Right lobe of liver (tissue), 6 donors: ENCODE results near the gene ZNF180. TPM values are rescaled to one million over a fixed set of nuclear protein-coding genes. Genes with fewer than 3 reads are reported as not detected.

Experiments used
- ATAC-seq, 4 donors: fragments of 200-7000 bp; cut with Tn5 transposase; one replicate each; pipeline ENCODE4 v1.9.1; 2020; ENCODE audit warnings: mild to moderate bottlenecking in 4 of 4, moderate library complexity in 4 of 4
- DNase-seq, 3 donors: peaks; one replicate each; pipeline ENCODE4 v3.0.0-alpha.2; 2020
- H3K27ac ChIP-seq, 3 donors: fragments of 200-600 bp; one replicate each; pipeline ENCODE4 v1.8.0; 2022
- H3K27me3 ChIP-seq, 2 donors: fragments of 200-600 bp; one replicate each; pipeline ENCODE4 v1.8.0; 2022
- H3K36me3 ChIP-seq, 4 donors: fragments of 200-600 bp; sonication (generic) in 1 of 4; one replicate each; pipeline versions ENCODE4 v1.5.1 to v1.8.0; 2017 to 2022; ENCODE audit warnings: control low read depth in 1 of 4
- H3K4me1 ChIP-seq, 4 donors: fragments of 200-600 bp; sonication (generic) in 1 of 4; one replicate each; pipeline versions ENCODE4 v1.5.1 to v1.8.0; 2017 to 2022; ENCODE audit warnings: control low read depth in 1 of 4
- H3K4me3 ChIP-seq, 3 donors: fragments of 200-600 bp; one replicate each; pipeline ENCODE4 v1.8.0; 2022
- H3K9me3 ChIP-seq, 4 donors: fragments of 200-600 bp; sonication (generic) in 1 of 4; one replicate each; pipeline versions ENCODE4 v1.5.1 to v1.8.0; 2017 to 2022; ENCODE audit warnings: control low read depth in 1 of 4
- POLR2A ChIP-seq: fragments of 450-650 bp; IDR thresholded peaks from one replicate; pipeline ENCODE4 v1.6.1; 2017; ENCODE audit warnings: antibody characterized with exemption, mild to moderate bottlenecking
- WGBS: methylation state at CpG from one replicate; pipeline ENCODE4 v1.1.6; 2018; ENCODE audit warnings: low coverage, low lambda C conversion rate; ENCODE audit not compliant: insufficient coverage; ENCODE audit errors: missing lambda C conversion rate; 5-methylcytosine and 5-hydroxymethylcytosine counted together
- intact Hi-C, 2 donors: fragments of 100-400 bp; cut with DNase I; formaldehyde crosslinking; loops; one replicate each; pipeline versions ENCODE4 v1.11.2 to v1.14.1; 2022
- total RNA-seq, 6 experiments: library from RNA; depleted of rRNA in 2 of 6; stranded (reverse); fragments of >200 nt in 2 of 6; fragmentation: NEBNext Ultra II Directional in 3 of 6; extraction: Animal tissue kit (Norgen Biotek cat#: 25700) in 3 of 6; gene quantifications; one replicate each; pipeline versions ENCODE4 v1.1.0 to v1.2.4, GENCODE V29; 2016 to 2023
- TF ChIP-seq, protein P1 (sequence below), 4 donors: fragments of 200-600 bp in 3 of 4; fragments of 450-650 bp in 1 of 4; IDR thresholded peaks; one replicate each; pipeline versions ENCODE4 v1.5.1 to v1.8.0; 2016 to 2022; ENCODE audit warnings: antibody characterized with exemption in 4 of 4, mild to moderate bottlenecking in 2 of 4
- donor health status: DM: no; HTN: yes; CAD: no.
- donor health status: DM: no; HTN: no; CAD: no.
- donor health status: DM: no; HTN: no; CAD: no.
- donor health status: DM: no; HTN: yes; CAD: no.
- donor health status: DM: no; HTN: yes; CAD: no.

ZNF180 gene
- total RNA-seq, 6 experiments from 2014 or later, result 2.4 to 4.1 (median 3.3) TPM

DNA sequence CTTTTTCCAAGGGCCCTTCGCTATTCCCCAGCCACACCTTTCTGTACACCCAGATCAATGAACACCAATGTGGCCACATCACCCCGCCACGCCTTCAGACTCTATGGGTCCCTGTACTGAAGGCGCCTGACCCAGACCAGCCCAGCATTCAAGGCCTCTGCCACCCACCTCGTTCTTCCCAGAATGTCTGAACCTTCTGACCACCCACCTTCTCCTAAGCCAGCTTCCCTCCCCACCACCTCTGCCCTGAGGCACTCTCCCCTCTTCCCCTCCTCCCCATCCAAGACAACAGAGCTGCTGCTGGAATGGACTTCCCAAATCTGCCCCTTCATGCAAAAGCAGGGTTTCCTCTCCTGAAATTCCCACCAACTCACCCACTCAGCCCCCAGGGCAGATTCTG is 32.5 kb upstream of the ZNF180 start:
- 80% methylated on average over 3 of the region's 5 CpGs for WGBS
- Histone ChIP-seq H3K36me3 (no peaks in the 10 kb centered on the region), H3K9me3 (no peaks in the 10 kb centered on the region), H3K4me3 (no peak overlapping the region), H3K27ac (no peak overlapping the region), H3K4me1 (no peaks in the 10 kb centered on the region), H3K27me3 (no peaks in the 10 kb centered on the region)
- no peak for TF ChIP-seq POLR2A
- TF ChIP-seq, protein P1, sequence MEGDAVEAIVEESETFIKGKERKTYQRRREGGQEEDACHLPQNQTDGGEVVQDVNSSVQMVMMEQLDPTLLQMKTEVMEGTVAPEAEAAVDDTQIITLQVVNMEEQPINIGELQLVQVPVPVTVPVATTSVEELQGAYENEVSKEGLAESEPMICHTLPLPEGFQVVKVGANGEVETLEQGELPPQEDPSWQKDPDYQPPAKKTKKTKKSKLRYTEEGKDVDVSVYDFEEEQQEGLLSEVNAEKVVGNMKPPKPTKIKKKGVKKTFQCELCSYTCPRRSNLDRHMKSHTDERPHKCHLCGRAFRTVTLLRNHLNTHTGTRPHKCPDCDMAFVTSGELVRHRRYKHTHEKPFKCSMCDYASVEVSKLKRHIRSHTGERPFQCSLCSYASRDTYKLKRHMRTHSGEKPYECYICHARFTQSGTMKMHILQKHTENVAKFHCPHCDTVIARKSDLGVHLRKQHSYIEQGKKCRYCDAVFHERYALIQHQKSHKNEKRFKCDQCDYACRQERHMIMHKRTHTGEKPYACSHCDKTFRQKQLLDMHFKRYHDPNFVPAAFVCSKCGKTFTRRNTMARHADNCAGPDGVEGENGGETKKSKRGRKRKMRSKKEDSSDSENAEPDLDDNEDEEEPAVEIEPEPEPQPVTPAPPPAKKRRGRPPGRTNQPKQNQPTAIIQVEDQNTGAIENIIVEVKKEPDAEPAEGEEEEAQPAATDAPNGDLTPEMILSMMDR (IDR thresholded peaks at IDR 0.05), result no peak
- intact Hi-C loops, result no loop called here
- ATAC-seq (no peak), DNase-seq (no peak)

DNA sequence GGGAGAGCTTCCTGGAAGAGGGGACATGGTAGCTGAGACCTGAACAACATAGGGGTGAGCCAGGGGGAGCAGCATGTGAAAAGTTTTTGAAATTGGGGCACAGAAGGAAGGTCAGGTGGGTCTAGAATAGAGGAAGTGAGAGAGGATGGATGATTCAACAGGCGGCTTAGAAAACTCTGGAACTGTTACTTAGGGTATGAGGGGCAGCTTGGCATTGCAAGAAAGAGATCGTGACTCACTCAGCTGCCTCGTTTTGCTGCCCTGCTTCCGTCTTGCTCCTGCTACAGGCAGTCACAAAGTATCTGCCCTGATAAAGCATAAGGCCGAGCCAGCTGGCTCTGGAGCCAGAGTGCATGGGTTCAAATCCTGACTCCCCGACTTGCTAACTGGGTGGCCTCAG is 30.5 kb upstream of the ZNF180 start:
- no peaks in the 10 kb centered on the region for H3K9me3 ChIP-seq
- H3K27me3 ChIP-seq, result no peaks in the 10 kb centered on the region
- H3K4me1 ChIP-seq, result no peaks in the 10 kb centered on the region
- no peak overlapping the region for H3K27ac ChIP-seq
- intact Hi-C loops, result no loop called here
- WGBS, result 32% methylated on average over 2 of the region's 6 CpGs
- H3K4me3 ChIP-seq, result no peak overlapping the region
- TF ChIP-seq, protein P1 (IDR thresholded peaks at IDR 0.05), result no peak
- TF ChIP-seq POLR2A, result no peak
- ATAC-seq (no peak), DNase-seq (no peak)
- H3K36me3 ChIP-seq, result no peaks in the 10 kb centered on the region

DNA sequence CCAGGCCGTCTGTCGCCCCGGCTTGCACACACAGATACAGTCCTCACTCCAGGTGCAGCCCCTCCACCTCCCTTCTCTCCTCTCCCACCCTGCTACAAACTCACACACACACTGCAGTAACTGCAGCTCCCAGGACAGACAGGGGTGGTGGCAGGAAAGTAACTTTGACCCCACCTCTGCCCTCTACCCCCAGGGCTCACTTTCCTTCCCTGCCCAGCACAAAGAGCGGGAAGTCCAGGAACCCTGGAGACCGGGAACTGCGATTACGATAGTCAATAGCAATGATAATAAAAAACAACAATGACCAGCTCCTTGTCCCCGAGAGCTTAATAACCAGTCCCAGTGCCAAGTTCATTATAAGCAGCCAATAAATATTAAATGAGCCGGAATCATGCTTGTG is 29.2 kb upstream of the ZNF180 start, which contains the start of gene CEACAM20:
CEACAM20 (minus strand) TSS at position 140 of the 400 bp plus-strand sequence. CDS start 166 bp downstream, outside the sequence.
- no peak within 1 kb of the TSS for H3K27ac ChIP-seq
- no peaks in the 10 kb centered on the region for H3K36me3 ChIP-seq
- DNase-seq, result no peak
- no peaks in the 10 kb centered on the region for H3K9me3 ChIP-seq
- H3K27me3 ChIP-seq, result no peaks in the 10 kb centered on the region
- H3K4me1 ChIP-seq, result no peaks in the 10 kb centered on the region
- ATAC-seq, result no peak
- no peak within 1 kb of the TSS for H3K4me3 ChIP-seq
- intact Hi-C loops, result no loop called here
- TF ChIP-seq, protein P1 (IDR thresholded peaks at IDR 0.05), result no peak
- no peak for TF ChIP-seq POLR2A
- WGBS, result 40% methylated on average over 6 of the region's 9 CpGs

DNA sequence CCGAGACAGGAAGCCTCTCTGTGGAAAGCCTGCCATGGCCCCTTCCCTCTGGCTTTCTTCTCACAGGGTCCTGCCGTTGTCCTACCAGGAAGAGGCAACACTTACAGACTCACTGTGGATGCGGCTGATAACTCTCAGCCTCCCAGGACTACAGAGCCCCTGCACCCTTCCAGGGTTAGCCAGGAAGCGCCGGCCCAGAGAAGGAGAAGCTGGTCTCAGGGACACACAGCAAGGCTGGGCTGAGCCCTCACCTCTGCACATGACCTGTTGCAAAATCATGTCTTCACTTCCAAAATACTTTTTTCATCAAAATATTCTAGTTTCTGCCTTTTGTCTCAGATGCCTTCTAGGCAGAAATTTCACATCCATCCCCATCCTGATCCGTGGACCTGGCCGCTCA is 27.2 kb upstream of the ZNF180 start:
- ATAC-seq, result no peak
- no peak overlapping the region for H3K27ac ChIP-seq
- H3K4me3 ChIP-seq, result no peak overlapping the region
- H3K27me3 ChIP-seq, result no peaks in the 10 kb centered on the region
- TF ChIP-seq, protein P1 (IDR thresholded peaks at IDR 0.05), result no peak
- TF ChIP-seq POLR2A, result no peak
- H3K4me1 ChIP-seq, result no peaks in the 10 kb centered on the region
- intact Hi-C loops, result no loop called here
- DNase-seq, result no peak
- H3K36me3 ChIP-seq, result no peaks in the 10 kb centered on the region
- WGBS, result 75% methylated on average over 4 of the region's 7 CpGs
- no peaks in the 10 kb centered on the region for H3K9me3 ChIP-seq
